ENCODE measurements around the gene OR56A1. TPM values are rescaled to one million over a fixed set of nuclear protein-coding genes. Genes with fewer than 3 reads are reported as not detected.

OR56A1 gene
- total and polyA plus RNA-seq, 8 donors, result not detected

DNA sequence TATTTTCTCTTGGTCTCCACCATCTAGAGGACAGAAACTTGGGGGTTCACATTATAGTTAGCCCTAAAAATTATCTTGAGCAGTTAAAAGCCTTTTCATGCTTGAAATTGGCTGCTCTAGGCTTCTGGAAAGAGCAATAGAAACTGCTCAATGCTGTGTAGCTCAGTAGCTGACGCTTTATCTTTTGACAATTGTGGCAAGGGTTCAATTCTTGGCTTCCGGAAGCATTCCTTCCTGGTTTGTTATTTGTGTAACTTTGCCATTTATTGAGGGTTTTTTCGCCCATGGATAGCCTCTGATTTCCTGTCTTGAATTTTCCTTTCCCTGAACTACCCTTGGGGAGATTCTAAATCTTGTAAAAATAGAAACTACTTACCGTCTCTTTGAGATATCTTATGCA lies 10.3 kb upstream of the OR56A1 start:
- Histone ChIP-seq H3K4me3 (no peak overlapping the region), H3K4me1 (no peaks in the 10 kb centered on the region), H3K9me3 (no peaks in the 10 kb centered on the region), H3K36me3 (no peaks in the 10 kb centered on the region), H3K27ac (no peak overlapping the region), H3K27me3 (no peaks in the 10 kb centered on the region)
- intact Hi-C loops (cut with DNase I), result no loop called here
- DNase-seq (no peak), FAIRE-seq (no peak), ATAC-seq (no peak)
- WGBS, 2 donors, result 31 to 37% methylated on average over 4 of the region's 4 CpGs
- no peak for TF ChIP-seq CTCF (IDR thresholded peaks at IDR 0.05)

DNA sequence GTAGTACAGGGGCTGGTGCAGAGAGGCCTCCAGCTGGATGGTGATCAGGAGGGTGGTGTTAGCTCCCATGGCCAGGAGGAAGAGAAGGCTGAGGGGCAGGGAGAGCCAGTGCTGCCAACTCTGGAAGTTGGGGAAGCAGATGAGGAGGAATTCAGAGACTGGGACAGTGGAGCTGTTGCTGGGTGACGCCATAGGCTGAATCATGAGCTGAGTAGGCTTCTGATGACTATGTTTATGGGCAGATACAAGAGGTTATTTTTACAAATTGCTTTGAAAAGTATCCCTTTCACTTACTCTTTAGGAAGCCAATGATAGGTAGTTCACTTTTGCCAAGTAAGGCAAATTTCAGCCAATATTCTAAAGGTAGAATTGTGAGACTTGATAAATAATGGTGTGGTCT lies 3.1 kb downstream of the OR56A1 start:
- Histone ChIP-seq H3K9me3 (no peaks in the 10 kb centered on the region), H3K36me3 (no peaks in the 10 kb centered on the region), H3K4me1 (no peaks in the 10 kb centered on the region), H3K4me3 (no peak overlapping the region), H3K27me3 (no peaks in the 10 kb centered on the region), H3K27ac (no peak overlapping the region)
- FAIRE-seq (no peak), ATAC-seq (no peak), DNase-seq (no peak)
- 96 to 100% methylated on average over 1 of the region's 1 CpG for WGBS, 2 donors
- no peak for TF ChIP-seq CTCF (IDR thresholded peaks at IDR 0.05)
- intact Hi-C loops (cut with DNase I), result loop anchor here in 2 of 3 donors (10.0 kb wide), 2 partner anchors 287 to 327 kb away; no protein-coding TSS in a partner anchor

DNA sequence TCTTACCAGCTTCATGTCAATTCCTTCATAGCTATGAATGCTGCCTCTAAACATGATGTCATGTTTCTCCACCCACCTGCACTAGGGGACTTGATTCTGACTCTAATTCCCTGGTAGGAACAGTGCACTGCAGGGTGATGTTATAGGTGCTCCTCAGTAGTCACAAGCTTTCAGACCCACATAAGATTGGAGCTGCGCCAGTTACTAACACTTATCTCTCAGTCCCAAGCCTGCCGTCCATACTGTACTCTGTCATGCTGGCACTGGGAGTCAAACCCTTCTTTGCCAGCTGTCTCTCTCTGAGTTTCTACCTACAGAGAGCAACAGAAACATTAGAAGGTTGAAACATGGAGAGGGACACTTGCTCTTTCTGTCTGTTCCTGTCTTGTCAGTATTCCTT lies 5.5 kb downstream of the OR56A1 start:
- intact Hi-C loops (cut with DNase I), result loop anchor here in 2 of 3 donors (10.0 kb wide), 2 partner anchors 290 to 330 kb away; no protein-coding TSS in a partner anchor
- DNase-seq (no peak), ATAC-seq (no peak), FAIRE-seq (no peak)
- WGBS, 2 donors, result 23 to 41% methylated on average over 2 of the region's 2 CpGs
- H3K36me3 ChIP-seq, result no peaks in the 10 kb centered on the region
- H3K9me3 ChIP-seq, result no peaks in the 10 kb centered on the region
- no peaks in the 10 kb centered on the region for H3K27me3 ChIP-seq
- no peak overlapping the region for H3K4me3 ChIP-seq
- no peak for TF ChIP-seq CTCF (IDR thresholded peaks at IDR 0.05)
- no peak overlapping the region for H3K27ac ChIP-seq
- no peaks in the 10 kb centered on the region for H3K4me1 ChIP-seq

DNA sequence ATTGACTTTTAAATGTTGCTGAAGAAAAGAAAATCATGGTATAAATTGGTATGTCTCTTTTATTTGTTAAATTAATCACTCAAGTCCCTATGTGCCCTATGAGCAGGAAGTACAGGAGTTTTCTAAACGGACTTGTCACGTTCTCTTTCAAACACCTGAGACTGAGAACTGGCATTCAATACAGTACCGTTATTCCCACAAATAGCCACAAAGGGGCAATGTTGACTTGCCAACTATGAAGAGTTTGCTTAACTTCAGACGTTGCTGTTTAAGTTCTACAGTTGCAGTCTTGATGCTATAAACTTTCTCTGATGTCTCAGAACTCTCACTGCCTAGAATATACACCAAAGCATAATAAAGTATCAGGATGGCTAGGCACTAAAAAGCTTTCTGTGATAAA lies 7.6 kb downstream of the OR56A1 start:
- no peaks in the 10 kb centered on the region for H3K36me3 ChIP-seq
- ATAC-seq (peak; percentile 70 to 90 (median 88)), FAIRE-seq (no peak), DNase-seq (peak in 1 of 6 donors; percentile 36)
- no peaks in the 10 kb centered on the region for H3K27me3 ChIP-seq
- H3K27ac ChIP-seq, result no peak overlapping the region
- H3K4me1 ChIP-seq, result no peaks in the 10 kb centered on the region
- peak in 3 of 4 donors; percentile 19 to 34 (median 23) for TF ChIP-seq CTCF (IDR thresholded peaks at IDR 0.05)
- H3K9me3 ChIP-seq, result no peaks in the 10 kb centered on the region
- no peak overlapping the region for H3K4me3 ChIP-seq
- 0 to 1% methylated on average over 4 of the region's 4 CpGs for WGBS, 2 donors
- intact Hi-C loops (cut with DNase I), result loop anchor here in 2 of 3 donors (10.0 kb wide), 2 partner anchors 292 to 332 kb away; no protein-coding TSS in a partner anchor

GRCh38 chr11:6013042-6013441 lies 17.5 kb downstream of the OR56A1 start:
- intact Hi-C loops (cut with DNase I), result no loop called here
- H3K27me3 ChIP-seq, result no peaks in the 10 kb centered on the region
- 67 to 97% methylated on average over 3 of the region's 3 CpGs for WGBS, 2 donors
- ATAC-seq, result no peak
- no peak for FAIRE-seq
- TF ChIP-seq CTCF (IDR thresholded peaks at IDR 0.05), result no peak
- H3K4me3 ChIP-seq, result no peak overlapping the region
- H3K36me3 ChIP-seq, result no peaks in the 10 kb centered on the region
- no peaks in the 10 kb centered on the region for H3K4me1 ChIP-seq
- peak in 1 of 6 donors; percentile 50 for DNase-seq
- no peak overlapping the region for H3K27ac ChIP-seq
- H3K9me3 ChIP-seq, result no peaks in the 10 kb centered on the region

All from pancreas (tissue), 10 donors.